Neural progenitor cell (in vitro differentiated cells): ENCODE measurements around the gene MRNIP.

ENCODE experiments used
- EZH2phosphoT487 ChIP-seq: fragments of 200-600 bp; sonication (generic); IDR thresholded peaks from 2 replicates; pipeline ENCODE4 v1.6.1; 2017; ENCODE audit warnings: antibody characterized with exemption
- TF ChIP-seq, protein P1 (sequence below): fragments of 200-600 bp; sonication (generic); IDR thresholded peaks from 2 replicates; pipeline ENCODE4 v1.5.1; 2017; ENCODE audit warnings: antibody characterized with exemption, mild to moderate bottlenecking

DNA sequence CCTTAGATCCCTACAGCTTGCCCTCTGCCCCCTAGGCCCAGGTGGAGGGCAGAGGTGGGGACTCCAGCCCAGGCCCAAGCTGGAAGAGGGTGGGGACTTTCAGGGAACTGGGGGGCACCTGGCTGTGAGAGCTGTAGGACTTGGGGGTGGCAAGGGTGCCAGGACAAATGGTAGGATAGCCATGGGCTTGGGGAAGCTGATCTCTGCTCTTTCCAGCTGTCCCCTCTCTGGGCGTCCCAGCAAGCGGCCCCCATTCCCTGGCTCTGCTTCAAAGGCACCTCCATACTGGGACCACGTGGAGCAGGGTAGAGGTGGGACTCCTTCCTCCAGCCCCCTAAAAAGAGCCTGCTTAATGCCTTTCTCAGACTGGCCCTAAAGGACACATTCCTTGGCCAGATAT is 64.4 kb downstream of the MRNIP start:
- no peak for TF ChIP-seq EZH2phosphoT487
- TF ChIP-seq, protein P1, sequence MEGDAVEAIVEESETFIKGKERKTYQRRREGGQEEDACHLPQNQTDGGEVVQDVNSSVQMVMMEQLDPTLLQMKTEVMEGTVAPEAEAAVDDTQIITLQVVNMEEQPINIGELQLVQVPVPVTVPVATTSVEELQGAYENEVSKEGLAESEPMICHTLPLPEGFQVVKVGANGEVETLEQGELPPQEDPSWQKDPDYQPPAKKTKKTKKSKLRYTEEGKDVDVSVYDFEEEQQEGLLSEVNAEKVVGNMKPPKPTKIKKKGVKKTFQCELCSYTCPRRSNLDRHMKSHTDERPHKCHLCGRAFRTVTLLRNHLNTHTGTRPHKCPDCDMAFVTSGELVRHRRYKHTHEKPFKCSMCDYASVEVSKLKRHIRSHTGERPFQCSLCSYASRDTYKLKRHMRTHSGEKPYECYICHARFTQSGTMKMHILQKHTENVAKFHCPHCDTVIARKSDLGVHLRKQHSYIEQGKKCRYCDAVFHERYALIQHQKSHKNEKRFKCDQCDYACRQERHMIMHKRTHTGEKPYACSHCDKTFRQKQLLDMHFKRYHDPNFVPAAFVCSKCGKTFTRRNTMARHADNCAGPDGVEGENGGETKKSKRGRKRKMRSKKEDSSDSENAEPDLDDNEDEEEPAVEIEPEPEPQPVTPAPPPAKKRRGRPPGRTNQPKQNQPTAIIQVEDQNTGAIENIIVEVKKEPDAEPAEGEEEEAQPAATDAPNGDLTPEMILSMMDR = no peak
